ENCODE measurements around the gene RGPD3.
"Not testable (repeated sequence)": the region's sequence is repeated elsewhere in the genome, so short reads cannot be mapped to it uniquely, and the experiment has no call there.

- TF ChIP-seq, protein P1, sequence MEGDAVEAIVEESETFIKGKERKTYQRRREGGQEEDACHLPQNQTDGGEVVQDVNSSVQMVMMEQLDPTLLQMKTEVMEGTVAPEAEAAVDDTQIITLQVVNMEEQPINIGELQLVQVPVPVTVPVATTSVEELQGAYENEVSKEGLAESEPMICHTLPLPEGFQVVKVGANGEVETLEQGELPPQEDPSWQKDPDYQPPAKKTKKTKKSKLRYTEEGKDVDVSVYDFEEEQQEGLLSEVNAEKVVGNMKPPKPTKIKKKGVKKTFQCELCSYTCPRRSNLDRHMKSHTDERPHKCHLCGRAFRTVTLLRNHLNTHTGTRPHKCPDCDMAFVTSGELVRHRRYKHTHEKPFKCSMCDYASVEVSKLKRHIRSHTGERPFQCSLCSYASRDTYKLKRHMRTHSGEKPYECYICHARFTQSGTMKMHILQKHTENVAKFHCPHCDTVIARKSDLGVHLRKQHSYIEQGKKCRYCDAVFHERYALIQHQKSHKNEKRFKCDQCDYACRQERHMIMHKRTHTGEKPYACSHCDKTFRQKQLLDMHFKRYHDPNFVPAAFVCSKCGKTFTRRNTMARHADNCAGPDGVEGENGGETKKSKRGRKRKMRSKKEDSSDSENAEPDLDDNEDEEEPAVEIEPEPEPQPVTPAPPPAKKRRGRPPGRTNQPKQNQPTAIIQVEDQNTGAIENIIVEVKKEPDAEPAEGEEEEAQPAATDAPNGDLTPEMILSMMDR (IDR thresholded peaks at IDR 0.05) = not testable (repeated sequence)
- not testable (repeated sequence) for TF ChIP-seq POLR2A, EP300 (IDR thresholded peaks at IDR 0.05)
These were observed 40.6 kb upstream of the RGPD3 start for GRCh38 chr2:106508660-106509373.
